NT2/D1 (cell line): ENCODE measurements around the gene PAQR4.

Experiments
- DNase-seq: peaks from one replicate; pipeline ENCODE4 v3.0.0-alpha.2; 2011; ENCODE audit warnings: low read depth, low spot score
- H3K27me3 ChIP-seq: 2 replicates; pipeline ENCODE4 v1.6.0; 2011; ENCODE audit warnings: mild to moderate bottlenecking; ENCODE audit not compliant: insufficient read length, insufficient read depth
- H3K36me3 ChIP-seq: 2 replicates; pipeline ENCODE4 v1.6.1; 2011; ENCODE audit warnings: mild to moderate bottlenecking, low read length, mixed read lengths; ENCODE audit not compliant: insufficient read depth, insufficient read length
- H3K4me1 ChIP-seq: 2 replicates; pipeline ENCODE4 v1.5.1; 2011; ENCODE audit not compliant: insufficient read depth, insufficient read length
- H3K4me3 ChIP-seq: 2 replicates; pipeline ENCODE4 v1.5.1; 2011; ENCODE audit warnings: low read depth; ENCODE audit not compliant: insufficient read length
- H3K9ac ChIP-seq: 2 replicates; pipeline ENCODE4 v1.6.0; 2011; ENCODE audit warnings: low read depth; ENCODE audit not compliant: insufficient read length
- H3K9me3 ChIP-seq: 2 replicates; pipeline ENCODE4 v1.5.1; 2011; ENCODE audit warnings: mild to moderate bottlenecking, low read length; ENCODE audit not compliant: insufficient read depth
- SUZ12 ChIP-seq: IDR thresholded peaks from 2 replicates; pipeline ENCODE4 v1.6.1; 2011; ENCODE audit not compliant: insufficient read length, insufficient read depth; ENCODE audit errors: extremely low read depth
- YY1 ChIP-seq: IDR thresholded peaks from 2 replicates; pipeline ENCODE4 v1.6.1; 2011; ENCODE audit not compliant: insufficient read length, insufficient read depth
- ZNF274 ChIP-seq: IDR thresholded peaks from 2 replicates; pipeline ENCODE4 v1.6.1; 2011; ENCODE audit warnings: mild to moderate bottlenecking, low read depth, low read length

The PAQR4 gene

DNA sequence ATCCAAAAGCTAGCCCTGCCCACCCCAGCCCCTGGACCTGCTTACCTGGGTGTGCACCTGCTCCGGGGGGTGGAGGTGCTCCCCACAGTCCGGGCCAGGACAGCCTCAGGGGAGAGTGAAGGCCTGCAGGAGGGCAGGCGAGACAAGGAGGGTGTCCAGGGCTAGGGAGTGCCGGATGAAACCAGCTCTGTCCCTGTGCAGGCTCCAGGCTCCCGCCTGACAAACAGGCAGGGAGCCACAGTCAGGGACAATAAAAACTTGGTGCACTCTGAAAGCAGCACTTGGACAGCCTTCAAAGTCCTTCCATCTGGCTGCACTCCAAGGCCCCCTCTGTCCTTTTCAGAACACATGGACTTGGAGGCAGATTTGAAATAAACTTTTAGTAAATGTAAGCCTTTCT, 3.9 kb downstream of the PAQR4 start:
- no peak overlapping the region for H3K4me3 ChIP-seq
- no peak overlapping the region for H3K9ac ChIP-seq
- peaks cover 27% of the 10 kb centered on the region for H3K4me1 ChIP-seq
- no peak for DNase-seq
- H3K9me3 ChIP-seq: no peaks in the 10 kb centered on the region
- peaks cover 77% of the 10 kb centered on the region for H3K36me3 ChIP-seq
- no peak for TF ChIP-seq YY1
- TF ChIP-seq ZNF274: no peak
- TF ChIP-seq SUZ12: no peak
- no peaks in the 10 kb centered on the region for H3K27me3 ChIP-seq

DNA sequence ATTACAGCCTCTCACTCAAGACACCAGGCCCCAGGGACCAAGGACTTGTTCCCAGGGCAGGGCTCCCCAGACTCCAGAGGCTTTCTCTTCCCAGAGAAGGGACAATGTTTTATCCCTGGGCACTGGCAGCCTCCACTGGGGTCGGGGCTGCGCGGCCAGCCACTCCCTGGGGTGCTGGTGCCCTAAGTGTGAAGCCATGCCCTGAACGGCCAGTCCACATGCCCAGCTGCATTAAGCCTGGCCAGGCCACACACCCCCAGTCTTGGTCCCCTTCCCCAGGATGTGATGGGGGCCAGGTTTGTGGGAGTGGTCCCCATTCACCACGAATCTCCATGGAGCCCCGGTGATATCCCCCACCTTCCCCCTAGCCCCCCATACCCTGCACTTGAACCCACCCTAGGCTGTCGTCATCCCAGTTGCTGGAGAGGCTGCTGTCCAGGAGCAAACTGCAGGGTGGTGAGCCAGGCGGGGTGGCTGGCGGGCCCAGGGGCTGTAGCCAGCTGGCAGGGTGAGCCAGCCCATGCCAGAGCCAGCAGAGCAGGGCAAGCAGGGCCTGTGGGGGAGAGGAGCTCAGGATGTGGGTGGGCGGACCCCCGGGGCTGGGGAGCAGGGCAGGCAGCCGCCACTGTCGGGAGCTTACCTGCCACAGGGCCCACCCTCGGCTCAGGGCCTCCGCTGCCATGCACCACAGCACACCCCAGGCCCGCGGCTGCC, 4.6 kb downstream of the PAQR4 start:
- no peak for DNase-seq
- no peak overlapping the region for H3K4me3 ChIP-seq
- TF ChIP-seq YY1 (no peak), SUZ12 (no peak), ZNF274 (no peak)

DNA sequence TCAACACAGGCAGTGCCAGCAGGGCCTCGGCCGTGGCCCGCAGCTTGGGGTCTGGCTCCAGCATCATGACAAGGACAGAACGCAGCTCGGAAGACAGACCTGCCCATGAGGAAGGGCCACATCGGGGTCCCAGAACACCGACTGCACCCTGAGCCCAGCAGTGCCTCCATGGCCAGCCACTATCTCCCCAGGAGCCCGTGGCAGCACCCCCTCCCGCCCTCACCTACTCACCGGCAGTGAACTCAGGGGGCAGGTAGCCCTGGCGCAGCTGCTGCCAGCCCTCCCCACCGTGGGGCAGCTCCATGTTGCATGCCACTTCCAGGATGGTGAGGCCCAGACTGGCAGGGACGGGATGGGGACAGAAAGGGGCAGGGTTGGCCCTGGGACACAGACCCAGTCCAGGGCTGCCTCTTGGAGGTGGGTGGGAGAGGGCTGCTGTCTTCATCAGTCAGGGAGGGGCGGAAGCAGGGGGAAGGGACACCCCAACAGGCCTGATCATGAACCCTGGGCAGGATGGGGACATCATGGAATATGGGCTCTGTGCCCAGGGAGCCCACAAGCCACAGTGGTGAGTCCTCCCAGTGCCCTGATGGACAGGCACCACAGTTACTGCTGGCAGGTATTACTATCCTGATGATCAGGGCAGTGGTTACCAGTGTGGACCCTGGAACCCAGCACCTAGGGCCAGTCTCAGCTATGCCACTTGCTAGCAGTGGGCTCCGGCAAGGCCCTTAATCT, 5.3 kb downstream of the PAQR4 start:
- H3K4me3 ChIP-seq: no peak overlapping the region
- no peaks in the 10 kb centered on the region for H3K27me3 ChIP-seq
- peak overlapping the region; percentile 39 for H3K9ac ChIP-seq
- TF ChIP-seq YY1 (no peak), SUZ12 (no peak), ZNF274 (no peak)
- peaks cover 26% of the 10 kb centered on the region for H3K4me1 ChIP-seq
- H3K36me3 ChIP-seq: peaks cover 87% of the 10 kb centered on the region
- no peaks in the 10 kb centered on the region for H3K9me3 ChIP-seq
- no peak for DNase-seq

More for the DNA sequence above, 4.6 kb downstream of the PAQR4 start:
- H3K4me1 ChIP-seq: peaks cover 26% of the 10 kb centered on the region
- H3K36me3 ChIP-seq: peaks cover 80% of the 10 kb centered on the region
- H3K9me3 ChIP-seq: no peaks in the 10 kb centered on the region
- no peaks in the 10 kb centered on the region for H3K27me3 ChIP-seq
- peak overlapping the region; percentile 33 for H3K9ac ChIP-seq

DNA sequence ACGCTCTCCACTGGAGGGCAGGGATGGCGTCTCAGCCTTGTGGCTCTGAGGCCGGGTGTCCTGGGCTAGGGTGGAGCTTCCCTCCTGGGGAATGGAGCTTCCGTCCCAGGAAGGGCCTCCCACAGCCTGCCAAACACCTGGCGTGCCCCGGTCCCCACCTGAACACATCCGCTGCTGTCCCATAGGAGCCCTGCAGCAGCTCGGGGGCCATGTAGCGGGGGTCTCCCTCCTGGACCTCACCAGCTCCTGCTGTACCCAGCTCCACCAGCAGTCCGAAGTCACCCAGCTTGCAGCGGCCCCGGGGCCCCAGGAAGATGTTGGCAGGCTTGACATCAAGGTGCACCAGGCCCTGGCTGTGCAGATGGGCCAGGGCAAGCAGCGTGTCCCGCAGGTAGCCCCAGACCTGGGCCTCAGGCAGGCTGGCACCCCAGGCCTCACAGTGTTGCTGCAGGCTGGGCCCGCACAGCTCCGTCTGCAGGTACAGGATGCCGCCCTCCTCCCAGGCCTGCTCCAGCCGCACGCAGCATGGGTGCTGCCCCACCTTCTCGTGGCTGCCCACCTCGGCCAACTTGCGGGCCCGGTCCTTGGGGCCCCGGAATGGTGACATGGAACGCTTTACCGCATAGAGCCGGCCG, 6.1 kb downstream of the PAQR4 start:
- no peak overlapping the region for H3K9ac ChIP-seq
- no peaks in the 10 kb centered on the region for H3K27me3 ChIP-seq
- H3K4me1 ChIP-seq: peaks cover 26% of the 10 kb centered on the region
- TF ChIP-seq YY1 (no peak), ZNF274 (no peak), SUZ12 (no peak)
- H3K36me3 ChIP-seq: peaks cover 88% of the 10 kb centered on the region
- H3K4me3 ChIP-seq: no peak overlapping the region
- no peaks in the 10 kb centered on the region for H3K9me3 ChIP-seq
- no peak for DNase-seq

DNA sequence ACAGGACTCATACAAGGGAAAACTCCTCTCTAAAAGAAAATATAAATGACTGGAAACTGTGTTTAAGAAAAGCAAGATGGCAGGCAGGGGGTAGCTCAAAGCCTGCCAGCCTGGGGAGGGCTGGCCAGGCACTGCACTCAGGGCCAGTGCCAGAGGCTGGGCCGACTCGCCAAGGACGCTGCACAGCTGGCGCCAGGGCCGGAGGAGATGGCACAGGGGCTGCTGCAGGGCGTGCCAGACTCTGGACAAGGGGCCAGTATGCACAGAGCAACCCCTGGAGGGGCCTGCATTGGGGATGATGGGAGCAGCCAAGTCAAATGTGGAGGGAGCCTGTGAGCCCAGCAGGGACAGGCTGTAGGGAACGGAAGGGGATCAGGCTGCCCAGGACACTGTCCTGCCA, 7.1 kb downstream of the PAQR4 start:
- TF ChIP-seq YY1: no peak
- no peak for TF ChIP-seq SUZ12
- no peak for TF ChIP-seq ZNF274
- H3K4me1 ChIP-seq: peaks cover 19% of the 10 kb centered on the region
- H3K4me3 ChIP-seq: no peak overlapping the region
- peaks cover 82% of the 10 kb centered on the region for H3K36me3 ChIP-seq
- H3K9me3 ChIP-seq: no peaks in the 10 kb centered on the region
- no peak for DNase-seq
- H3K27me3 ChIP-seq: no peaks in the 10 kb centered on the region
- H3K9ac ChIP-seq: no peak overlapping the region

DNA sequence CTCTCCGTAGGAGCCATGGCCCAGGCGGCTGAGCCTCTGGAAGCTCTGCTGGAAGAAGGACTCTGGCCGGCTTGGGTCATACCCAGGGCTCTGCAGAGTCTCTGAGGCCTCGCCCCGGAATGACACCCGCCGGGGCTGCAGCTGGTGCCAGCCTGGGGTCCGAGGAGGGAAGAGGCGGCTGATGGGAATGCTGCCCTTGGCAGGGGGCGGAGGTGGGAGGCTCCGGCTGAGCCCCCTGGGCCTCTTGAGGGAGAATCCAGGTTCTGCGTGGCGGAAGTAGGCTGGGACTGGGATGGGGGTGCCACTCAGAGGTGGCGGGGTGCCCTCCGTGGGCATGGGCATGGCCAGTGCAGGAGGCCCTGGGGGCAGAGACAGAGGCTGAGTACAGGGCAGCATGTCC, 7.5 kb downstream of the PAQR4 start:
- Histone ChIP-seq H3K9ac (no peak overlapping the region), H3K4me3 (no peak overlapping the region), H3K36me3 (peaks cover 77% of the 10 kb centered on the region)

DNA sequence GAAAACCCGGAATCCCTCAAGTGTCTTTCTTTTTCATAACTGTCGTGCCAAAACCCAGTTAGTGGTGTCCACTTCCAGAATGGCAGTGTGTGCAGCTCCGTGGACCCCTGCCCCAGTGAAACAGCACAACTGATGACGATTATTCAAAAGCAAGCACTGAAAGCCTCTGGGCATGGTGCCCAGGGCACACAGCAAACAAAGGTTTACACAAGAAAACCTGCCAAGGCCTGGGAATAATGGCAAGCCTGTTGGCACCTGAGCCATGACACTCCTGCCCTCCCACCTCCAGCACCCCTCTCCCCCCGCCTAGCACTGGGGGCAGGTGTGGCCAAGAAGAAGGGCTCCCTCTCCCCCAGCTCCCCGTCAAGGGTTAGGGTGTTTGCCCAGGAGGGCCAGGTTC, 8.3 kb downstream of the PAQR4 start:
- Histone ChIP-seq H3K36me3 (peaks cover 69% of the 10 kb centered on the region), H3K9ac (peak overlapping the region; percentile 11), H3K27me3 (no peaks in the 10 kb centered on the region), H3K4me1 (peaks cover 13% of the 10 kb centered on the region), H3K4me3 (peak overlapping the region; percentile 4), H3K9me3 (no peaks in the 10 kb centered on the region)
- DNase-seq: no peak
- TF ChIP-seq YY1 (no peak), ZNF274 (no peak), SUZ12 (no peak)

More for the DNA sequence above, 7.5 kb downstream of the PAQR4 start:
- no peaks in the 10 kb centered on the region for H3K9me3 ChIP-seq
- H3K27me3 ChIP-seq: no peaks in the 10 kb centered on the region
- TF ChIP-seq SUZ12 (no peak), ZNF274 (no peak), YY1 (no peak)
- DNase-seq: no peak
- peaks cover 15% of the 10 kb centered on the region for H3K4me1 ChIP-seq
